GM23338 (cell line): ENCODE measurements around the gene TRAPPC14. TPM values are rescaled to one million over a fixed set of nuclear protein-coding genes. Genes with fewer than 3 reads are reported as not detected.
A peak's percentile ranks its signal among the peaks of the same experiment; 100 is the strongest.

Source experiments
- ATAC-seq: fragments of 200-7000 bp; cut with Tn5 transposase; 3 replicates; pipeline ENCODE4 v1.9.1; 2020
- DNase-seq: peaks from one replicate; pipeline ENCODE4 v3.0.0-alpha.2; 2015; ENCODE audit warnings: low spot score
- H2AFZ ChIP-seq: fragments of 200-600 bp; sonication (generic); 2 replicates; pipeline ENCODE4 v1.8.0; 2016; ENCODE audit warnings: antibody characterized with exemption, mild to moderate bottlenecking, moderate library complexity
- H3F3A ChIP-seq: fragments of 200-600 bp; sonication (generic); replicated peaks from 2 replicates; pipeline ENCODE4 v1.8.0; 2017; ENCODE audit warnings: antibody characterized with exemption, mixed run types, low read depth
- H3K27ac ChIP-seq: fragments of 200-600 bp; sonication (generic); 2 replicates; pipeline ENCODE4 v1.6.1; 2016; ENCODE audit warnings: low read depth
- H3K27me3 ChIP-seq: fragments of 200-600 bp; sonication (generic); 2 replicates; pipeline ENCODE4 v1.8.0; 2016; ENCODE audit warnings: mild to moderate bottlenecking, mixed run types, moderate library complexity; ENCODE audit not compliant: insufficient read depth
- H3K36me3 ChIP-seq: fragments of 200-600 bp; sonication (generic); 2 replicates; pipeline ENCODE4 v1.8.0; 2016; ENCODE audit warnings: mild to moderate bottlenecking; ENCODE audit not compliant: insufficient read depth
- H3K4me1 ChIP-seq: fragments of 200-600 bp; sonication (generic); 2 replicates; pipeline ENCODE4 v1.8.0; 2016; ENCODE audit warnings: mild to moderate bottlenecking, moderate library complexity; ENCODE audit not compliant: insufficient read depth
- H3K4me2 ChIP-seq: fragments of 200-600 bp; sonication (generic); 2 replicates; pipeline ENCODE4 v1.7.1; 2017; ENCODE audit warnings: mixed run types
- H3K4me3 ChIP-seq: fragments of 200-600 bp; sonication (generic); 2 replicates; pipeline ENCODE4 v1.6.1; 2016; ENCODE audit warnings: mixed run types
- H3K79me2 ChIP-seq: fragments of 200-600 bp; sonication (generic); replicated peaks from 2 replicates; pipeline ENCODE4 v1.8.0; 2017; ENCODE audit warnings: mild to moderate bottlenecking; ENCODE audit not compliant: insufficient read depth
- H3K9me2 ChIP-seq: fragments of 200-600 bp; sonication (generic); 2 replicates; pipeline ENCODE4 v1.8.0; 2017; ENCODE audit not compliant: insufficient read depth
- H4K20me1 ChIP-seq: fragments of 200-600 bp; sonication (generic); replicated peaks from 2 replicates; pipeline ENCODE4 v1.8.0; 2017; ENCODE audit warnings: mild to moderate bottlenecking; ENCODE audit not compliant: insufficient read depth
- H3K27ac Mint-ChIP-seq: 2 replicates; pipeline ENCODE4 v1.8.0; 2020; ENCODE audit warnings: inconsistent platforms, mild to moderate bottlenecking, moderate library complexity, mixed read lengths
- H3K27me3 Mint-ChIP-seq: 3 replicates; pipeline ENCODE4 v1.8.0; 2022; ENCODE audit warnings: low read depth, mild to moderate bottlenecking, moderate library complexity, mixed read lengths, inconsistent platforms; ENCODE audit not compliant: insufficient read depth, poor library complexity
- H3K36me3 Mint-ChIP-seq: 3 replicates; pipeline ENCODE4 v1.8.0; 2021; ENCODE audit warnings: low read depth, mild to moderate bottlenecking, inconsistent platforms, moderate library complexity, mixed read lengths
- H3K4me1 Mint-ChIP-seq: 3 replicates; pipeline ENCODE4 v1.8.0; 2020; ENCODE audit warnings: mild to moderate bottlenecking, inconsistent platforms, mixed read lengths
- H3K4me3 Mint-ChIP-seq: 3 replicates; pipeline ENCODE4 v1.8.0; 2021; ENCODE audit warnings: moderate library complexity, mild to moderate bottlenecking, inconsistent platforms, mixed read lengths
- H3K9me3 Mint-ChIP-seq: 3 replicates; pipeline ENCODE4 v1.8.0; 2020; ENCODE audit warnings: moderate library complexity, mild to moderate bottlenecking, inconsistent platforms, mixed read lengths
- EZH2phosphoT487 ChIP-seq: fragments of 200-600 bp; sonication (generic); IDR thresholded peaks from one replicate; pipeline ENCODE4 v1.8.1; 2018; ENCODE audit warnings: antibody characterized with exemption; ENCODE audit not compliant: unreplicated experiment
- JUNB ChIP-seq: IDR thresholded peaks from one replicate; pipeline ENCODE4 v1.6.1; 2016; ENCODE audit warnings: antibody characterized with exemption; ENCODE audit not compliant: unreplicated experiment
- NANOG ChIP-seq: IDR thresholded peaks from 2 replicates; pipeline ENCODE4 v1.6.1; 2016; ENCODE audit warnings: antibody characterized with exemption, borderline replicate concordance
- STAT1 ChIP-seq: IDR thresholded peaks from one replicate; pipeline ENCODE4 v1.6.1; 2016; ENCODE audit warnings: antibody characterized with exemption; ENCODE audit not compliant: unreplicated experiment
- ZNF331 ChIP-seq: fragments of 250-450 bp; sonication (Bioruptor Pico); IDR thresholded peaks from 2 replicates; pipeline ENCODE4 v1.5.0; 2020; ENCODE audit warnings: low read depth, mild to moderate bottlenecking, moderate library complexity
- polyA plus RNA-seq: library from polyadenylated mRNA; unstranded; fragments of >200 nt; fragmentation: Nextera tagmentation; extraction: Ambion mirVana; gene quantifications from 2 replicates; pipeline ENCODE4 v1.2.1, GENCODE V29; 2016
- total RNA-seq: library from RNA; depleted of rRNA; stranded (reverse); fragments of >200 nt; shearing (Covaris generic); gene quantifications from 2 replicates; pipeline ENCODE4 v1.2.3, GENCODE V29; 2014
- TF ChIP-seq, protein P1 (sequence below): IDR thresholded peaks from 2 replicates; pipeline ENCODE4 v1.6.1; 2016; ENCODE audit warnings: antibody characterized with exemption
- TF ChIP-seq, protein P2 (sequence below): fragments of 250-450 bp; sonication (Bioruptor Pico); IDR thresholded peaks from 2 replicates; pipeline ENCODE4 v1.5.0; 2020; ENCODE audit warnings: mild to moderate bottlenecking, moderate library complexity

The TRAPPC14 gene
- total and polyA plus RNA-seq, 2 experiments from 2014 or later, result 9.3 to 15.7 TPM

DNA sequence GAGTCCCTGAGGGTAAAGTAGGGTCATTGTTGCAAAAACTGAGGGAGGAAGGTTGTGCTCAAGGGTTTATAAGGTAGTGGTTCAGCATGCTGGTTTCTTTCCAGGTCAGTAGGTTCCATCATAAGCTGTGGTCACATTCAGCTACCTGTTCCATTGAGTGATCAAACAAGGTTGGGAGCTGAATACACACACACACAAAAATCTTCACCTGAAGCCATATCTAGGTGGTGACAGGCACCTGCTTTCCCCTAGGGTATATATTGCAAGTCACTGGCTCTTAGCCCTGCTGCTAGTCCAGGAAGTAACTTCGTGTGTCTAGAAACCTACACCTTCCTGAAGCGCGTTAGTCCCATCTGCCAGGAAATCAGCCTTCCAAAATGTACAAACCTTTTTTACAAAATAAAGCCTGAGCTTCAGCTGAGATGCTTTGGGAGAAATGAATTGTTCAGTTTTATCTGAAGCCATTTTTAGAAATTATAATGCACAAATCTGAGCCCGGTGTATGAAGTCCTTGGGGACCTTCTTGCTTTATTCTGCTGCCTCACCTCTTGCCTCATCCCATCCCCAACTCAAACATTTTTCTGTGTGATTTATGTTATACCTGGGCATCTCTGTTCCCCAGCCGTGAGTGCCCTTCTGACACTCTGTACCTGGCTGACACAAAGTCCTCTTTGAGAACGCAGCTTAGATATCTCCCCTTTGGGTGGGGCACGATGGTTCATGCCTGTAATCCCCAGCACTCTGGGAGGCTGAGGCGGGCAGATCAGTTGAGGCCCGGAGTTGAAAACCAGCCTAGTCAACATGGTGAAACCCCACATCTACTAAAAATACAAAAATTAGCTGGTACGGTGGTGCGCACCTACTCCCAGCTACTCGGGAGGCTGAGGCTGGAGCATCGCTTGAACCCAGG is 20.4 kb downstream of the TRAPPC14 start (continued):
- TF ChIP-seq, protein P1, sequence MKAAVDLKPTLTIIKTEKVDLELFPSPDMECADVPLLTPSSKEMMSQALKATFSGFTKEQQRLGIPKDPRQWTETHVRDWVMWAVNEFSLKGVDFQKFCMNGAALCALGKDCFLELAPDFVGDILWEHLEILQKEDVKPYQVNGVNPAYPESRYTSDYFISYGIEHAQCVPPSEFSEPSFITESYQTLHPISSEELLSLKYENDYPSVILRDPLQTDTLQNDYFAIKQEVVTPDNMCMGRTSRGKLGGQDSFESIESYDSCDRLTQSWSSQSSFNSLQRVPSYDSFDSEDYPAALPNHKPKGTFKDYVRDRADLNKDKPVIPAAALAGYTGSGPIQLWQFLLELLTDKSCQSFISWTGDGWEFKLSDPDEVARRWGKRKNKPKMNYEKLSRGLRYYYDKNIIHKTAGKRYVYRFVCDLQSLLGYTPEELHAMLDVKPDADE, result no peak
- TF ChIP-seq STAT1, result no peak
- TF ChIP-seq, protein P2, sequence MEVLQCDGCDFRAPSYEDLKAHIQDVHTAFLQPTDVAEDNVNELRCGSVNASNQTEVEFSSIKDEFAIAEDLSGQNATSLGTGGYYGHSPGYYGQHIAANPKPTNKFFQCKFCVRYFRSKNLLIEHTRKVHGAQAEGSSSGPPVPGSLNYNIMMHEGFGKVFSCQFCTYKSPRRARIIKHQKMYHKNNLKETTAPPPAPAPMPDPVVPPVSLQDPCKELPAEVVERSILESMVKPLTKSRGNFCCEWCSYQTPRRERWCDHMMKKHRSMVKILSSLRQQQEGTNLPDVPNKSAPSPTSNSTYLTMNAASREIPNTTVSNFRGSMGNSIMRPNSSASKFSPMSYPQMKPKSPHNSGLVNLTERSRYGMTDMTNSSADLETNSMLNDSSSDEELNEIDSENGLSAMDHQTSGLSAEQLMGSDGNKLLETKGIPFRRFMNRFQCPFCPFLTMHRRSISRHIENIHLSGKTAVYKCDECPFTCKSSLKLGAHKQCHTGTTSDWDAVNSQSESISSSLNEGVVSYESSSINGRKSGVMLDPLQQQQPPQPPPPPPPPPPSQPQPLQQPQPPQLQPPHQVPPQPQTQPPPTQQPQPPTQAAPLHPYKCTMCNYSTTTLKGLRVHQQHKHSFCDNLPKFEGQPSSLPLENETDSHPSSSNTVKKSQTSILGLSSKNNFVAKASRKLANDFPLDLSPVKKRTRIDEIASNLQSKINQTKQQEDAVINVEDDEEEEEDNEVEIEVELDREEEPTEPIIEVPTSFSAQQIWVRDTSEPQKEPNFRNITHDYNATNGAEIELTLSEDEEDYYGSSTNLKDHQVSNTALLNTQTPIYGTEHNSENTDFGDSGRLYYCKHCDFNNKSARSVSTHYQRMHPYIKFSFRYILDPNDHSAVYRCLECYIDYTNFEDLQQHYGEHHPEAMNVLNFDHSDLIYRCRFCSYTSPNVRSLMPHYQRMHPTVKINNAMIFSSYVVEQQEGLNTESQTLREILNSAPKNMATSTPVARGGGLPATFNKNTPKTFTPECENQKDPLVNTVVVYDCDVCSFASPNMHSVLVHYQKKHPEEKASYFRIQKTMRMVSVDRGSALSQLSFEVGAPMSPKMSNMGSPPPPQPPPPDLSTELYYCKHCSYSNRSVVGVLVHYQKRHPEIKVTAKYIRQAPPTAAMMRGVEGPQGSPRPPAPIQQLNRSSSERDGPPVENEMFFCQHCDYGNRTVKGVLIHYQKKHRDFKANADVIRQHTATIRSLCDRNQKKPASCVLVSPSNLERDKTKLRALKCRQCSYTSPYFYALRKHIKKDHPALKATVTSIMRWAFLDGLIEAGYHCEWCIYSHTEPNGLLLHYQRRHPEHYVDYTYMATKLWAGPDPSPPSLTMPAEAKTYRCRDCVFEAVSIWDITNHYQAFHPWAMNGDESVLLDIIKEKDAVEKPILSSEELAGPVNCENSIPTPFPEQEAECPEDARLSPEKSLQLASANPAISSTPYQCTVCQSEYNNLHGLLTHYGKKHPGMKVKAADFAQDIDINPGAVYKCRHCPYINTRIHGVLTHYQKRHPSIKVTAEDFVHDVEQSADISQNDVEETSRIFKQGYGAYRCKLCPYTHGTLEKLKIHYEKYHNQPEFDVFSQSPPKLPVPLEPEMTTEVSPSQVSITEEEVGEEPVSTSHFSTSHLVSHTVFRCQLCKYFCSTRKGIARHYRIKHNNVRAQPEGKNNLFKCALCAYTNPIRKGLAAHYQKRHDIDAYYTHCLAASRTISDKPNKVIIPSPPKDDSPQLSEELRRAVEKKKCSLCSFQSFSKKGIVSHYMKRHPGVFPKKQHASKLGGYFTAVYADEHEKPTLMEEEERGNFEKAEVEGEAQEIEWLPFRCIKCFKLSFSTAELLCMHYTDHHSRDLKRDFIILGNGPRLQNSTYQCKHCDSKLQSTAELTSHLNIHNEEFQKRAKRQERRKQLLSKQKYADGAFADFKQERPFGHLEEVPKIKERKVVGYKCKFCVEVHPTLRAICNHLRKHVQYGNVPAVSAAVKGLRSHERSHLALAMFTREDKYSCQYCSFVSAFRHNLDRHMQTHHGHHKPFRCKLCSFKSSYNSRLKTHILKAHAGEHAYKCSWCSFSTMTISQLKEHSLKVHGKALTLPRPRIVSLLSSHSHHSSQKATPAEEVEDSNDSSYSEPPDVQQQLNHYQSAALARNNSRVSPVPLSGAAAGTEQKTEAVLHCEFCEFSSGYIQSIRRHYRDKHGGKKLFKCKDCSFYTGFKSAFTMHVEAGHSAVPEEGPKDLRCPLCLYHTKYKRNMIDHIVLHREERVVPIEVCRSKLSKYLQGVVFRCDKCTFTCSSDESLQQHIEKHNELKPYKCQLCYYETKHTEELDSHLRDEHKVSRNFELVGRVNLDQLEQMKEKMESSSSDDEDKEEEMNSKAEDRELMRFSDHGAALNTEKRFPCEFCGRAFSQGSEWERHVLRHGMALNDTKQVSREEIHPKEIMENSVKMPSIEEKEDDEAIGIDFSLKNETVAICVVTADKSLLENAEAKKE, result no peak
- TF ChIP-seq NANOG, result no peak
- no peak for TF ChIP-seq JUNB
- no peak for TF ChIP-seq EZH2phosphoT487
- no peak for TF ChIP-seq ZNF331 (CRISPR knock-in tag)

DNA sequence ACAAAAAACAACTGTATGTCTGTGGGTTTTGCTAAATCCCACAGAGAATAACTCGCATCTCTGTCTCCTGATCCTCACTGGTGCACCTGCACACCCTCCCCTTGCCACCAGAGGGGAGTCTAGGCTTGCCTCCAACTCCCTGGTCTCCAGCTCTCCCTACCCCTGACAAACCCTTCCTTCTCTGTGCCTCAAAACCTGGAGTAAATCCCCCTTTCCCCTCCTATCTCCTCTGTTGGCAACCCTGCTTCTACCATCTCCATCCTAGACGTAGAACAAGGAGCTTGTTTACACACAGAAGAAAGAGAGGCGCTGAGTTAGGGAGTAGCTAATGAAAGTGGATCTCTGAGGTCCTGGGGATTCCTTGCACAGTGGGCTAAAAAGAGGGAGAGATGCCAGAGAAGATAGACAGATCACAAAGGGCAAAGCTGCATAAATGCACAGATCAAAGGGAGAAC is 25.8 kb downstream of the TRAPPC14 start:
- Histone ChIP-seq H2AFZ (peak overlapping the region; percentile 80), H3K36me3 (no peaks in the 10 kb centered on the region), H3K27ac (no peak overlapping the region), H3K9me2 (no peaks in the 10 kb centered on the region), H3K79me2 (no peaks in the 10 kb centered on the region), H3F3A (0 out of 2 replicates have a peak, but pooled peaks cover 3% of the 10 kb centered on the region), H3K27me3 (peaks cover 18% of the 10 kb centered on the region), H3K4me2 (no peak overlapping the region), H3K4me1 (peaks cover 4% of the 10 kb centered on the region; the same call in 1 of the 2 replicates), H4K20me1 (no peaks in the 10 kb centered on the region), H3K4me3 (no peak overlapping the region)
- ATAC-seq, result peak; percentile 82
- Mint-ChIP-seq H3K9me3 (no peaks in the 10 kb centered on the region), H3K27me3 (peaks cover 13% of the 10 kb centered on the region), H3K36me3 (no peaks in the 10 kb centered on the region), H3K4me1 (peaks cover 11% of the 10 kb centered on the region), H3K4me3 (no peak overlapping the region; the same call in 2 of the 3 replicates), H3K27ac (no peak overlapping the region)
- peak; percentile 89 for DNase-seq
- TF ChIP-seq, protein P2, result no peak
